CD14-positive monocyte (primary cell): ENCODE data around the gene RNASE4. TPM values are rescaled to one million over a fixed set of nuclear protein-coding genes. Genes with fewer than 3 reads are reported as not detected.

Experiments used
- DNase-seq, 3 donors: peaks; one replicate each; pipeline ENCODE4 v3.0.0-alpha.2; 2011 to 2022
- H2AFZ ChIP-seq: 2 replicates; pipeline ENCODE4 v1.6.0; 2012; ENCODE audit warnings: mild to moderate bottlenecking, low read depth, low read length, inconsistent platforms; ENCODE audit not compliant: insufficient read depth, poor library complexity, severe bottlenecking
- H3K27ac ChIP-seq, 2 donors: 1 replicate in 1 of 2; 2 replicates in 1 of 2; pipeline ENCODE4 v1.5.1; 2012 to 2013; ENCODE audit warnings: low read length in 2 of 2, control low read depth in 1 of 2, inconsistent platforms in 1 of 2, low read depth in 1 of 2, mild to moderate bottlenecking in 1 of 2
- H3K27me3 ChIP-seq, 2 donors: one replicate each; pipeline versions ENCODE4 v1.6.0 to v1.6.1; 2011 to 2013; ENCODE audit warnings: low read length in 2 of 2; ENCODE audit not compliant: control insufficient read depth in 2 of 2, insufficient read depth in 2 of 2
- H3K36me3 ChIP-seq, 2 donors: replicated peaks in 1 of 2; 1 replicate in 1 of 2; 2 replicates in 1 of 2; pipeline versions ENCODE4 v1.5.1 to v1.6.1; 2012 to 2013; ENCODE audit warnings: low read length in 2 of 2, control low read depth in 1 of 2, inconsistent platforms in 1 of 2, mild to moderate bottlenecking in 1 of 2; ENCODE audit not compliant: insufficient read depth in 2 of 2, control insufficient read depth in 1 of 2
- H3K4me1 ChIP-seq, 2 donors: 1 replicate in 1 of 2; 2 replicates in 1 of 2; pipeline versions ENCODE4 v1.5.1 to v1.6.1; 2012 to 2013; ENCODE audit warnings: low read length in 2 of 2, control low read depth in 1 of 2, inconsistent platforms in 1 of 2, mild to moderate bottlenecking in 1 of 2, moderate library complexity in 1 of 2; ENCODE audit not compliant: insufficient read depth in 2 of 2, control insufficient read depth in 1 of 2
- H3K4me2 ChIP-seq: replicated peaks from 2 replicates; pipeline ENCODE3; 2012; ENCODE audit warnings: low read length, moderate library complexity, mild to moderate bottlenecking; ENCODE audit not compliant: poor library complexity, severe bottlenecking; ENCODE audit errors: extremely low read depth
- H3K4me3 ChIP-seq, 3 experiments: fragments of 200-600 bp in 1 of 3; sonication (generic) in 1 of 3; replicated peaks in 1 of 3; 1 replicate in 2 of 3; 2 replicates in 1 of 3; pipeline ENCODE4 v1.5.1; 2011 to 2013; ENCODE audit warnings: low read length in 3 of 3, mild to moderate bottlenecking in 3 of 3, control low read depth in 2 of 3, low read depth in 2 of 3, inconsistent platforms in 1 of 3, moderate library complexity in 1 of 3
- H3K79me2 ChIP-seq: 2 replicates; pipeline ENCODE4 v1.6.0; 2012; ENCODE audit warnings: mild to moderate bottlenecking, control low read depth, inconsistent platforms, low read length, moderate library complexity; ENCODE audit not compliant: insufficient read depth
- H3K9ac ChIP-seq: 2 replicates; pipeline ENCODE4 v1.6.0; 2017; ENCODE audit warnings: low read length, mild to moderate bottlenecking; ENCODE audit not compliant: insufficient read depth, poor library complexity, severe bottlenecking
- H3K9me3 ChIP-seq, 2 donors: replicated peaks in 1 of 2; 1 replicate in 1 of 2; 2 replicates in 1 of 2; pipeline versions ENCODE4 v1.5.1 to v1.6.1; 2012 to 2013; ENCODE audit warnings: low read length in 2 of 2, control low read depth in 1 of 2; ENCODE audit not compliant: control insufficient read depth in 1 of 2, insufficient read depth in 1 of 2
- H4K20me1 ChIP-seq: 2 replicates; pipeline ENCODE4 v1.6.0; 2012; ENCODE audit warnings: mild to moderate bottlenecking, low read length, control low read depth, moderate library complexity; ENCODE audit not compliant: insufficient read depth
- H3K27ac Mint-ChIP-seq, 7 donors: one replicate each; pipeline ENCODE4 v1.8.0; 2020; ENCODE audit warnings: mild to moderate bottlenecking in 7 of 7, mixed read lengths in 7 of 7, moderate library complexity in 6 of 7, inconsistent platforms in 2 of 7
- H3K27me3 Mint-ChIP-seq, 3 donors: one replicate each; pipeline ENCODE4 v1.8.0; 2021 to 2022; ENCODE audit warnings: low read depth in 3 of 3, mild to moderate bottlenecking in 3 of 3, mixed read lengths in 3 of 3, moderate library complexity in 3 of 3, inconsistent platforms in 1 of 3
- H3K36me3 Mint-ChIP-seq, 2 donors: one replicate each; pipeline ENCODE4 v1.8.0; 2020; ENCODE audit warnings: mixed read lengths in 2 of 2, inconsistent platforms in 1 of 2, mild to moderate bottlenecking in 1 of 2
- H3K4me1 Mint-ChIP-seq: one replicate; pipeline ENCODE4 v1.8.0; 2020; ENCODE audit warnings: mild to moderate bottlenecking, mixed read lengths
- H3K4me3 Mint-ChIP-seq, 2 donors: one replicate each; pipeline ENCODE4 v1.8.0; 2020; ENCODE audit warnings: mild to moderate bottlenecking in 2 of 2, mixed read lengths in 2 of 2, moderate library complexity in 1 of 2
- H3K9me3 Mint-ChIP-seq, 7 donors: one replicate each; pipeline ENCODE4 v1.8.0; 2020 to 2022; ENCODE audit warnings: mixed read lengths in 7 of 7, mild to moderate bottlenecking in 6 of 7, moderate library complexity in 6 of 7, inconsistent platforms in 2 of 7
- WGBS: methylation state at CpG from one replicate; pipeline ENCODE4 v1.1.5; 2013; ENCODE audit warnings: missing lambda C conversion rate; ENCODE audit not compliant: insufficient coverage; 5-methylcytosine and 5-hydroxymethylcytosine counted together
- intact Hi-C, 2 donors: fragments of 100-400 bp; cut with micrococcal nuclease; formaldehyde crosslinking; loops; one replicate each; pipeline versions ENCODE4 v1.15.0 to v1.15.1; 2023
- polyA plus RNA-seq, 3 donors: library from polyadenylated mRNA; depleted of rRNA in 1 of 3; unstranded in 2 of 3; stranded (reverse) in 1 of 3; fragments of 300-500 nt in 2 of 3; fragments of >200 nt in 1 of 3; fragmentation: Illumina TruSeq in 2 of 3; gene quantifications; 1 replicate in 2 of 3; 2 replicates in 1 of 3; pipeline ENCODE4 v1.2.3, GENCODE V29; 2012 to 2021
- TF ChIP-seq, protein P1 (sequence below): fragments of 200-600 bp; IDR thresholded peaks from one replicate; pipeline ENCODE4 v1.8.0; 2022; ENCODE audit warnings: antibody characterized with exemption, mild to moderate bottlenecking

Gene RNASE4
- polyA plus RNA-seq, 3 donors, result 18.5 to 85.8 (median 49.1) TPM

DNA sequence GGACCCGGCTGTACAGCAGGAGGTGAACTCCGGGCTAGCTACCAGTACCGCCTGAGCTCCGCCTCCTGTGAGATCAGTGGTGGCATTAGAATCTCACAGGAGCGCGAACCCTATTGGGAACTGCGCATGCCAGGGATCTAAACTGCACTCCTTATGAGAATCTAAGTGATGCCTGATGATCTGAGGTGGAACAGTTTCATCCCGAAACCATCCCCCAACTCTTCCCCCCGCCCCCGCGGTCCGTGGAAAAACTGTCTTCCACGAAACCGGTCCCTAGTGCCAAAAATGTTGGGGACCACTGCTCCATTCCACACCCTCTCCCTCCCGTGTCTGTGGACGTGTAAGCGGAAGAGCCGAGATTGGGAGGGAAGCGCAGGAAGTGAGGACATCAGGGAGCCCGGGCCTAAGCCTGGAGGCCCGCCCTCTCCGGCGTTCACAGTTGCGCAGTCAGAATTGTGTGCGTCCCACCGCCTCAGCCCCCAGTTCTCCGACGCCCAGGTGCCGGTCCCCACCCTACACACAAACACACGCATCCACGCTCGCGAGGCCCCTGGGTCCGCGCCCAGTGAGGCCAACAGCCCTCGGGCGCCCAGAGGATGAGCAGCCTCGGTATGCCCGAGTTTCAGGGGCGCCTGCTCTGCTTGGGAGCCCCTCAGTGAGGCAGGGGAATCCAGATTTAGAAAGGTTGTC is 1.8 kb upstream of the RNASE4 start:
- Histone ChIP-seq H3K27me3 (no peaks in the 10 kb centered on the region), H2AFZ (peak overlapping the region; percentile 77), H3K79me2 (peaks cover 3% of the 10 kb centered on the region), H3K9me3 (no peaks in the 10 kb centered on the region), H3K27ac (peak overlapping the region; percentile 96 to 99), H3K4me1 (peaks cover 61% of the 10 kb centered on the region in 2 donors), H3K36me3 (no peaks in the 10 kb centered on the region), H3K4me3 (peak overlapping the region; percentile 84 to 91 (median 86)), H3K9ac (peak overlapping the region; percentile 91), H3K4me2 (peak overlapping the region; percentile 88), H4K20me1 (no peaks in the 10 kb centered on the region)
- no peak overlapping the region for H3K4me3 Mint-ChIP-seq
- H3K27ac Mint-ChIP-seq, result no peak overlapping the region
- H3K9me3 Mint-ChIP-seq, result no peaks in the 10 kb centered on the region
- H3K4me1 Mint-ChIP-seq, result peaks cover 50% of the 10 kb centered on the region
- peak; percentile 83 to 87 (median 85) for DNase-seq
- TF ChIP-seq, protein P1, sequence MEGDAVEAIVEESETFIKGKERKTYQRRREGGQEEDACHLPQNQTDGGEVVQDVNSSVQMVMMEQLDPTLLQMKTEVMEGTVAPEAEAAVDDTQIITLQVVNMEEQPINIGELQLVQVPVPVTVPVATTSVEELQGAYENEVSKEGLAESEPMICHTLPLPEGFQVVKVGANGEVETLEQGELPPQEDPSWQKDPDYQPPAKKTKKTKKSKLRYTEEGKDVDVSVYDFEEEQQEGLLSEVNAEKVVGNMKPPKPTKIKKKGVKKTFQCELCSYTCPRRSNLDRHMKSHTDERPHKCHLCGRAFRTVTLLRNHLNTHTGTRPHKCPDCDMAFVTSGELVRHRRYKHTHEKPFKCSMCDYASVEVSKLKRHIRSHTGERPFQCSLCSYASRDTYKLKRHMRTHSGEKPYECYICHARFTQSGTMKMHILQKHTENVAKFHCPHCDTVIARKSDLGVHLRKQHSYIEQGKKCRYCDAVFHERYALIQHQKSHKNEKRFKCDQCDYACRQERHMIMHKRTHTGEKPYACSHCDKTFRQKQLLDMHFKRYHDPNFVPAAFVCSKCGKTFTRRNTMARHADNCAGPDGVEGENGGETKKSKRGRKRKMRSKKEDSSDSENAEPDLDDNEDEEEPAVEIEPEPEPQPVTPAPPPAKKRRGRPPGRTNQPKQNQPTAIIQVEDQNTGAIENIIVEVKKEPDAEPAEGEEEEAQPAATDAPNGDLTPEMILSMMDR, result no peak
- peaks cover 0 to 9% (median 0%) of the 10 kb centered on the region in 3 donors for H3K27me3 Mint-ChIP-seq
- WGBS, result 0% methylated on average over 29 of the region's 40 CpGs
- intact Hi-C loops, result loop anchor here (2.0 to 10.0 kb wide), 7 partner anchors 50 to 422 kb away; partner anchors contain the start of genes PARP2 (in 1 of the 2), TMEM253 (in 1 of the 2) and ZNF219 (in 1 of the 2)
- H3K36me3 Mint-ChIP-seq, result no peaks in the 10 kb centered on the region

DNA sequence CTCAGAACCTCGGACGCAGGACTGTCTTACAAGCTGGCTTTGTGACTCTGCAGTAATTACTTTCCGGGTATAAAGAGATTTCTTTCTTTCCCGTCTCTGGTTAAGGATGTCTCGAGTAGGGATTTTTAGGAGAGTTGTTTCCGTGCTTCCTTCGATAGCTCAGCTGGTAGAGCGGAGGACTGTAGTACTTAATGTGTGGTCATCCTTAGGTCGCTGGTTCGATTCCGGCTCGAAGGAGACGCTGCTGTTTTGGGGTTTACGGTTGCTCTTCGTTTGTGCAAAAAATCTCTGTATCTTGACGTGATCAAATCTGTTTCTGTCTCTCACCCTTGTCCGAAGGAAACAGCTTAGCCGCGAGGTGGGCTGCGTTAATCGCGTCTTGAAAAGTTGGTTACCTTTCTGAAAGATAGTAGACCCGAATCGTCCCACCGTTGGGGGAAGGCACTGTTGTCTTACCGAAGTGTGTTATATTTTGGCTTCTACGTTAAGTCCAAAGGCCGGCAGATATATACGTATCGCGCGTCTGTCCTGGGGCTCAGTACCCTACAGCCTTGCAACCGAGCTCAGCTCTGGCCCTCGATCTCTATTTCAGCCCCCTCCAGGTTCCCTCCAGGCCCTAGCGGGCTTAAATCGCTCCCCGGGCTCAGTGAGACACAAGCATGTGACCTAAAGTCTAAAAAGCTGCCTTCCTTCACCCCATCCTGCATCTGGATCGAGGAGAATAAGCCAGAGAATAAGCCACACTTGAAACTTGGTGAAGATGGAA is 1.1 kb upstream of the RNASE4 start:
- Histone ChIP-seq H3K36me3 (no peaks in the 10 kb centered on the region), H3K27me3 (no peaks in the 10 kb centered on the region), H3K27ac (peak overlapping the region; percentile 96 to 99), H3K79me2 (peaks cover 7% of the 10 kb centered on the region), H3K9ac (peak overlapping the region; percentile 91), H2AFZ (peak overlapping the region; percentile 77), H3K4me1 (peaks cover 61% of the 10 kb centered on the region in 2 donors), H3K9me3 (no peaks in the 10 kb centered on the region), H3K4me2 (peak overlapping the region; percentile 88), H3K4me3 (peak overlapping the region; percentile 84 to 91 (median 86)), H4K20me1 (no peaks in the 10 kb centered on the region)
- intact Hi-C loops, result loop anchor here (2.0 to 10.0 kb wide), 7 partner anchors 51 to 421 kb away; partner anchors contain the start of genes PARP2 (in 1 of the 2), TMEM253 (in 1 of the 2) and ZNF219 (in 1 of the 2)
- Mint-ChIP-seq H3K27ac (no peak overlapping the region), H3K36me3 (no peaks in the 10 kb centered on the region), H3K4me3 (no peak overlapping the region), H3K4me1 (peaks cover 50% of the 10 kb centered on the region), H3K9me3 (no peaks in the 10 kb centered on the region), H3K27me3 (peaks cover 0 to 7% (median 0%) of the 10 kb centered on the region in 3 donors)
- WGBS, result under 1% methylated on average over 33 of the region's 38 CpGs
- TF ChIP-seq, protein P1, result no peak
- DNase-seq, result peak; percentile 70 to 76 (median 71)
